Fibroblast of mammary gland (primary cell): Measurements from ENCODE around the gene DOCK2.
"Not testable (repeated sequence)": the region's sequence is repeated elsewhere in the genome, so short reads cannot be mapped to it uniquely, and the experiment has no call there.

Experiments
- DNase-seq: peaks from one replicate; pipeline ENCODE4 v3.0.0-alpha.2; 2010; ENCODE audit warnings: low read depth
- H3K4me3 ChIP-seq: 2 replicates; pipeline ENCODE4 v1.5.1; 2011; ENCODE audit warnings: low read depth, mild to moderate bottlenecking, low read length, moderate library complexity; ENCODE audit not compliant: control insufficient read depth
- TF ChIP-seq, protein P1 (sequence below): conservative IDR thresholded peaks from 2 replicates; pipeline ENCODE4 v1.5.1; 2011; ENCODE audit warnings: low read depth, low read length, inconsistent platforms; ENCODE audit not compliant: control insufficient read depth, insufficient read depth

Gene DOCK2

DNA sequence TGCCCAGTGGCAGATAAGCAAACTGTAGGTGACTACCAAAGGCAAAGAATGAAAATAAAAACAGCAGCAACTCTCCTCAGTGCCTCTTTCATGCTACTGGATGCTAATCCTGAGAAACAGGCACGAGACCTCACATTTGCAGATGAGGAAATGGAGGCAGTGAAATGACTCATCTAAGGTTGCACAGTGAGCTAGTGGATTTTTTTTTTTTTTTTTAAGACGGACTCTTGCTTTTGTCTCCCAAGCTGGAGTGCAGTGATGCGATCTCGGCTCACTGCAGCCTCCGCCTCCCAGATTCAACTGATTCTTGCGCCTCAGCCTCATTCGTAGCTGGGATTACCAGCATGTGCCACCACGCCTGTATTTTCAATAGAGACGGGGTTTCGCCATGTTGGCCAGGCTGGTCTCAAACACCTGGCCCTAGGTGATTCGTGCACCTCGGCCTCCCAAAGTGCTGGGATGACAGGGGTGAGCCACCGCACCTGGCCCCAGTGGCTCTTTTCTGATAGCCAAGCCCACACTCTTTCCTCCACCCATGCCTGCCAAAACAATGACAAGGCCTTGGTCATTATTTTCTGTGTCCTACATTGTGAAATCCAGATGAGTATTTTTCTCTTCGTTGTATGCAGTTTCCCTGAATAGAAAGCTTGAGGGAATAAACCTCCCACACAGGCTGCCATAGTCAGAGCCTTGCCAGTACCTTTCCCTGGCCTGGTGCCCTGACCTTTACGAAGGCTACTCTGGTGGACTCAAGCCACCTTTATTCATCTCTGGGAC lies 19.2 kb downstream of the DOCK2 start:
- H3K4me3 ChIP-seq: no peak overlapping the region
- peak; percentile 78 for DNase-seq
- TF ChIP-seq, protein P1, sequence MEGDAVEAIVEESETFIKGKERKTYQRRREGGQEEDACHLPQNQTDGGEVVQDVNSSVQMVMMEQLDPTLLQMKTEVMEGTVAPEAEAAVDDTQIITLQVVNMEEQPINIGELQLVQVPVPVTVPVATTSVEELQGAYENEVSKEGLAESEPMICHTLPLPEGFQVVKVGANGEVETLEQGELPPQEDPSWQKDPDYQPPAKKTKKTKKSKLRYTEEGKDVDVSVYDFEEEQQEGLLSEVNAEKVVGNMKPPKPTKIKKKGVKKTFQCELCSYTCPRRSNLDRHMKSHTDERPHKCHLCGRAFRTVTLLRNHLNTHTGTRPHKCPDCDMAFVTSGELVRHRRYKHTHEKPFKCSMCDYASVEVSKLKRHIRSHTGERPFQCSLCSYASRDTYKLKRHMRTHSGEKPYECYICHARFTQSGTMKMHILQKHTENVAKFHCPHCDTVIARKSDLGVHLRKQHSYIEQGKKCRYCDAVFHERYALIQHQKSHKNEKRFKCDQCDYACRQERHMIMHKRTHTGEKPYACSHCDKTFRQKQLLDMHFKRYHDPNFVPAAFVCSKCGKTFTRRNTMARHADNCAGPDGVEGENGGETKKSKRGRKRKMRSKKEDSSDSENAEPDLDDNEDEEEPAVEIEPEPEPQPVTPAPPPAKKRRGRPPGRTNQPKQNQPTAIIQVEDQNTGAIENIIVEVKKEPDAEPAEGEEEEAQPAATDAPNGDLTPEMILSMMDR: no peak

DNA sequence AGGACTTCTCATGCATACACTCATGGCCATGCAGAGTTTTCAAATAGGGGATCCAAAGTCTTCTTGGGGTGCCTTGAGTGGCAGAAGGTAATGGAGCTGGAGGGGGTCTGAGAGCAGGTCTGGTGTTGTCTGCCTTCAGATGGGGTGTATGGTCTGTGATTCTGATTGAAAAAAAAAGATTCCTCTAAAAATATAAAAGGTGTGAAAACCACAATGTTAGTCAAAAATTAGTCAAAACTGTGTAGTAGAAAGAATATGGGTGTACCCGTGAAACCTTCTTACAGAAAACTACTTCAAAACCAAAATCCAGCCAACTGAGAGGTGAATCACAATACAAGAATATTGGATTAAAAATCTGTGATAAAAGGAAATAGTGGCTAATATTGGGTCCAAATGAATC lies 20.1 kb downstream of the DOCK2 start:
- TF ChIP-seq, protein P1: no peak
- no peak overlapping the region for H3K4me3 ChIP-seq
- DNase-seq: no peak

DNA sequence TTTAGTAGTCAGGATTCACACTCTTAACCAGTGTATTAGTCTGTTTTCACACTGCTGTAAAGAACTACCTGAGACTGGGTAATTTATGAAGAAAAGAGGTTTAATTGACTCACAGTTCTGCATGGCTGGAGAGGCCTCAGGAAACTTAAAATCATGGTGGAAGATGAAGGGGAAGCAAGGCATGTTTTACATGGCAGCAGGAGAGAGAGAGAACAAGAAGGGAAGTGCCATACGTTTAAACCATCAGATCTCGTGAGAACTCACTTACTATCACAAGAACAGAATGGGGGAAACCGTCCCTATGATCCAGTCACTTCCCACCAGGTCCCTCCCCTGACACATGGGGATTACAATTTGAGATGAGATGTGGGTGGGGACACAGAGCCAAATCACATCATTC lies 25.4 kb downstream of the DOCK2 start:
- not testable (repeated sequence) for H3K4me3 ChIP-seq, DNase-seq

DNA sequence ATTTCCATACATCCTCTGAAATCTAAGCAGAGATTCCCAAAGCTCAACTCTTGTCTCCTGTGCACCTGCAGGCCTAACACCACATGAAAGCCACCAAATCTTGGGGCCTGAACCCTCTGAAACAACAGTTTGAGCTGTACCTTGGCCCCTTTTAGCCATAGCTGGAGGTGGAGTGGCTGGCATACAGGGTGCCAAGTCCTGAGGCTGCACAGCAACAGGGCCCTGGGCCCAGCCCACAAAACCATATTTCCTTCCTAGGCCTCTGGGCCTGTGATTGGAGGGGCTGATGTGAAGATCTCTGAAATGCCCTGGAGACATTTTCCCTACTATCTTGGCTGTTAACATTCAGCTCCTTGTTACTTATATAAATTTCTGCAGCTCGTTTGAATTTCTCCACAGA lies 26.5 kb downstream of the DOCK2 start:
- TF ChIP-seq, protein P1: no peak
- DNase-seq: no peak
- H3K4me3 ChIP-seq: no peak overlapping the region

DNA sequence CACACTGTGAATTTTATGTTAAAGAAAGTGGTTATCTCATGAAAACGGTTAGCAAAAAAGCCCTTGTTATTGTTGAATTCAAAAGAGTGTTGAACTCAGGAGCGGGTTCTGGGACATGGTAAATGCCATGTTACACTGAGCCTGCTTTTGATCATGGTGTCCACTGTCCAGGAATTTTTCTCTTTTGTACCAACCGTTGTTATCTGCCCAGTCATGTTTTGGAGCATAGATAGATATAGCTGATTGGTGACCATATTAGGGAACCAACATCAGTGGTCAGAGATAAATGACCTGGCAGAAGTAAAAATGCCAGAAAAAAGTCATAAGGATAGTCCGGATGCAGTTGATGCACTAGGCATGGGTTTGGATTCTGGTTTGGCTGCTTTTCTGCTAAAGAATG lies 29.3 kb downstream of the DOCK2 start:
- no peak for DNase-seq
- H3K4me3 ChIP-seq: no peak overlapping the region
- TF ChIP-seq, protein P1: no peak

DNA sequence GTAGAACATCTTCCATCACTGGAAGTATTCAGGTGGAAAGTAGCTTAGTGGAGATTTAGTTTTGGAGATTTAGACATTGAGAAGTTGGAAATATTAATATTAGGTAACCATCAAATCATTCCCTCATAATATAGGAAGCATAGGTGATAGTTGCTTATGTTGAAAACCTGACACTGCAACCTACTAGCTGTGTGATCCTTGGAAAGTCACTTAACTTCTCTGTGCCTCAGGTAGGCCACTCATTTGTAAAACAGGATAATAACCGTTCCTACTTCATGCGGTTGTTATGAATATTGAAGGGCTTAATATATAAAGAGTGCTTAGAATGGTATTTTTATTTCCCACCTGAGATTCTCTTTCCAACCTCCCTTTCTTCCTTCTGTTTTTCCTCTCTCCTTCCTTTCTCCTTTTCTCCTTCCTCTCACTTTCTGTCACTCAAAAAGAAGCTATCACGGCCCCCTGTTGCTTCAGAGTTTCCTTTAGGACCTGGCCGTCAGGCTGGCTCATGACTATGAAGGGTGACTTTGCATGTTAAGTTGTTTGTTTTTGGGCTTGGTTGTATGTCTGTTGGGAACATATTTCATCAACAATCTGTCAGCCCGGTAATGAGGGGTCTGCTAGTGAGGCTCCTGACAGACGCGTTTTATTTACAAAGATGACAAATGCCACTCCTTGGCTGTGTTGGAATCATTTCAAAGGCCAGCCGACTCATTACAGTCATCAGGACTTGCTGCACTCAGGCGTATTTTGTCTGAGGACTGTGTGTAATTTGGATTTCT lies 31.0 kb downstream of the DOCK2 start:
- TF ChIP-seq, protein P1: no peak
- DNase-seq: no peak
- no peak overlapping the region for H3K4me3 ChIP-seq

DNA sequence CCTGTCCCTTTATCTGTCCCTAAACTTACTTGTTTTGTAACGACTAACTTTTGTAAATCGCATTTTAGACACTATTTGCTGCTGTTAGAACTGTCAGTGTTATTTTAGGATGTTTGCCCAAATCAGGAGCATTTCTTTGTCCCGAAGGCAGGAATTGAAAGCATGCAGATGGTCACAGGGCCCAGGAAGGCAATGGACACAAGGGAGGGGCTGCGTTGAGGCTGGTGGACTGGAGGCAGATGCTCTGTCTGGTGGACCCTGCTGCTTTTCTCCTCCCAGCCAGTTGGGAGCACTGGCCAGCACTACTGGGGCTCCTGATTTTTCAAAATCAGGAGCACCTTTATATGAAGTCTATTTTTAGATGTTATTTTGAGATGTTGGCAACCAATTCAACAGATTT lies 31.7 kb downstream of the DOCK2 start:
- no peak overlapping the region for H3K4me3 ChIP-seq
- TF ChIP-seq, protein P1: no peak

More for the DNA sequence above, 31.7 kb downstream of the DOCK2 start:
- no peak for DNase-seq
